Gastrocnemius medialis (tissue), 4 donors: ENCODE results near the gene PHLPP2. TPM values are rescaled to one million over a fixed set of nuclear protein-coding genes. Genes with fewer than 3 reads are reported as not detected.

Experiments used
- ATAC-seq, 2 donors: fragments of 150-250 bp; one replicate each; pipeline ENCODE4 v1.9.1; 2016
- DNase-seq, 2 donors: peaks; one replicate each; pipeline ENCODE4 v3.0.0-alpha.2; 2019
- H3K27ac ChIP-seq, 4 donors: fragments of 200-600 bp; sonication (generic); 1 replicate in 1 of 4; 2 replicates in 3 of 4; pipeline ENCODE4 v1.5.1; 2016 to 2018; ENCODE audit warnings: mild to moderate bottlenecking in 2 of 4, moderate library complexity in 1 of 4
- H3K27me3 ChIP-seq, 3 donors: fragments of 200-600 bp; sonication (generic) in 2 of 3; 1 replicate in 1 of 3; 2 replicates in 2 of 3; pipeline versions ENCODE4 v1.5.1 to v1.6.0; 2016 to 2019; ENCODE audit warnings: mild to moderate bottlenecking in 1 of 3, moderate library complexity in 1 of 3
- H3K36me3 ChIP-seq, 2 donors: fragments of 200-600 bp; sonication (generic) in 1 of 2; one replicate each; pipeline ENCODE4 v1.5.1; 2017 to 2018
- H3K4me1 ChIP-seq, 2 donors: fragments of 200-600 bp; sonication (generic) in 1 of 2; one replicate each; pipeline ENCODE4 v1.5.1; 2016 to 2017; ENCODE audit warnings: mild to moderate bottlenecking in 2 of 2
- H3K4me3 ChIP-seq, 4 donors: fragments of 200-600 bp; sonication (generic) in 3 of 4; 1 replicate in 1 of 4; 2 replicates in 3 of 4; pipeline ENCODE4 v1.5.1; 2016 to 2019; ENCODE audit warnings: mild to moderate bottlenecking in 2 of 4
- H3K9me3 ChIP-seq, 3 donors: fragments of 200-600 bp; sonication (generic) in 2 of 3; 1 replicate in 1 of 3; 2 replicates in 2 of 3; pipeline ENCODE4 v1.5.1; 2016 to 2019
- POLR2A ChIP-seq, 2 donors: fragments of 450-650 bp; IDR thresholded peaks; one replicate each; pipeline ENCODE4 v1.6.1; 2017; ENCODE audit warnings: antibody characterized with exemption in 2 of 2, mild to moderate bottlenecking in 2 of 2, moderate library complexity in 2 of 2
- in situ Hi-C, 4 donors: fragments of 200-750 bp; cut with MboI; loops; one replicate each; pipeline versions ENCODE4 v1.15.0 to v1.8.0; 2017; ENCODE audit warnings: low sequenced_read_pairs in 4 of 4
- intact Hi-C: fragments of 100-400 bp; cut with DNase I; formaldehyde crosslinking; loops from one replicate; pipeline ENCODE4 v1.15.1; 2023; ENCODE audit warnings: low total_unique reads
- total RNA-seq, 4 donors: library from RNA; depleted of rRNA; stranded (reverse); fragments of >200 nt; gene quantifications; one replicate each; pipeline versions ENCODE4 v1.1.0 to v1.2.3, GENCODE V29; 2016
- TF ChIP-seq, protein P1 (sequence below), 5 experiments: fragments of 450-650 bp in 3 of 5; fragments of 200-600 bp in 2 of 5; sonication (generic) in 2 of 5; IDR thresholded peaks in 4 of 5; conservative IDR thresholded peaks in 1 of 5; 1 replicate in 4 of 5; 2 replicates in 1 of 5; pipeline ENCODE4 v1.5.1; 2016 to 2019; ENCODE audit warnings: antibody characterized with exemption in 5 of 5, mild to moderate bottlenecking in 3 of 5, moderate library complexity in 3 of 5

The PHLPP2 gene
- total RNA-seq, 4 donors from 2014 or later: 4.5 to 9.1 (median 5.0) TPM

DNA sequence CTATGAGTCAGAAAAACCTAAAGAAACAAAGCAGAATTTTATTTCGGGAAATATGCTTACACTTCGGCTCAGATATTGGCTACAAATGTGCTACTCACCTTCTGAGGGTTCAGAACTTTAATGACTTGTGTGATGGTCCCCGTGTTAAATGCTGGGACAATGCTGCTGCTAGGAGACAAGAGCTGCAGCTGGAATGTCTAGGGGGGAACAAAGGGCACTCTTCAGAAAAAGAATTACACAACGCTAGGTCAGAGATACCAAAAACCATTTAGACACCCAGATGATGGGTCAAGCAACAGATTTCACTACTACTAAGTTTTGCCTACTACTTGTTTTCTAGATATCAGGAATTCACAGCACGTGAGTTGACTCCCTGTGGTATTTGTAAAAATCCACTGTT, 10.0 kb upstream of the PHLPP2 start:
- H3K36me3 ChIP-seq: peaks cover 3 to 81% of the 10 kb centered on the region in 2 donors
- in situ Hi-C loops: no loop called here
- ATAC-seq: no peak

DNA sequence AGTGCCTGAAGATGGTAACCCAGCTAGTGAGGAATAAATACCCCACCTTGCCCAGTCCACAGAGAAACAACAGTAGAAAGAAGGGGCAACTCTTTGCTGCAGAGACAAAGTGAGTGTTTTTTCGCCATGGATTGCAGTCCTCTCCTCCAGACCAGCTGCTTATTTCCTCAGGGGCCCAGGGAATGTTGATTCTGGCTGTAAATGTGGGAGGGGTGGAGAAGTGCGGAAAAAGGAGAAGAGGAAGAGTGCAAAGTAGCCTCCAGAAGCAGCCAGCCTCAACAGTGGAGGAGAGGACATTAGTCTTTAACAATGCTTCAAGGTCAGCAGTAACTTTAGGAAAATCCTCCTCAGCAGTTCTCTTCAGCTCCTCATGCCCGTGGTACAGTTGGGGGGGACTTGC, 8.1 kb upstream of the PHLPP2 start:
- ATAC-seq (no peak), DNase-seq (no peak)
- TF ChIP-seq, protein P1, sequence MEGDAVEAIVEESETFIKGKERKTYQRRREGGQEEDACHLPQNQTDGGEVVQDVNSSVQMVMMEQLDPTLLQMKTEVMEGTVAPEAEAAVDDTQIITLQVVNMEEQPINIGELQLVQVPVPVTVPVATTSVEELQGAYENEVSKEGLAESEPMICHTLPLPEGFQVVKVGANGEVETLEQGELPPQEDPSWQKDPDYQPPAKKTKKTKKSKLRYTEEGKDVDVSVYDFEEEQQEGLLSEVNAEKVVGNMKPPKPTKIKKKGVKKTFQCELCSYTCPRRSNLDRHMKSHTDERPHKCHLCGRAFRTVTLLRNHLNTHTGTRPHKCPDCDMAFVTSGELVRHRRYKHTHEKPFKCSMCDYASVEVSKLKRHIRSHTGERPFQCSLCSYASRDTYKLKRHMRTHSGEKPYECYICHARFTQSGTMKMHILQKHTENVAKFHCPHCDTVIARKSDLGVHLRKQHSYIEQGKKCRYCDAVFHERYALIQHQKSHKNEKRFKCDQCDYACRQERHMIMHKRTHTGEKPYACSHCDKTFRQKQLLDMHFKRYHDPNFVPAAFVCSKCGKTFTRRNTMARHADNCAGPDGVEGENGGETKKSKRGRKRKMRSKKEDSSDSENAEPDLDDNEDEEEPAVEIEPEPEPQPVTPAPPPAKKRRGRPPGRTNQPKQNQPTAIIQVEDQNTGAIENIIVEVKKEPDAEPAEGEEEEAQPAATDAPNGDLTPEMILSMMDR (IDR thresholded peaks at IDR 0.05 in 4 of 5, conservative IDR thresholded peaks at IDR 0.05 in 1 of 5): no peak
- no peak for TF ChIP-seq POLR2A (IDR thresholded peaks at IDR 0.05)
- Histone ChIP-seq H3K4me1 (peaks cover under 1 to 7% of the 10 kb centered on the region in 2 donors), H3K9me3 (no peaks in the 10 kb centered on the region), H3K4me3 (no peak overlapping the region), H3K27ac (peak overlapping the region in 1 of 4 donors; percentile 27), H3K36me3 (peaks cover 3 to 62% of the 10 kb centered on the region in 2 donors), H3K27me3 (no peaks in the 10 kb centered on the region)
- intact Hi-C loops (no loop called here), in situ Hi-C loops (no loop called here)

More for the DNA sequence above, 10.0 kb upstream of the PHLPP2 start:
- intact Hi-C loops: no loop called here
- no peaks in the 10 kb centered on the region for H3K27me3 ChIP-seq
- TF ChIP-seq, protein P1 (IDR thresholded peaks at IDR 0.05 in 4 of 5, conservative IDR thresholded peaks at IDR 0.05 in 1 of 5): no peak
- no peak for TF ChIP-seq POLR2A (IDR thresholded peaks at IDR 0.05)
- H3K4me1 ChIP-seq: peaks cover 0 to 7% of the 10 kb centered on the region in 2 donors
- DNase-seq: no peak
- H3K9me3 ChIP-seq: no peaks in the 10 kb centered on the region
- H3K4me3 ChIP-seq: no peak overlapping the region
- H3K27ac ChIP-seq: no peak overlapping the region

GRCh38 chr16:71727551-71728324, 3.2 kb upstream of the PHLPP2 start:
- H3K27me3 ChIP-seq: no peaks in the 10 kb centered on the region
- no peak for DNase-seq
- intact Hi-C loops (no loop called here), in situ Hi-C loops (no loop called here)
- H3K9me3 ChIP-seq: no peaks in the 10 kb centered on the region
- peaks cover 9 to 20% of the 10 kb centered on the region in 2 donors for H3K4me1 ChIP-seq
- TF ChIP-seq, protein P1 (IDR thresholded peaks at IDR 0.05 in 4 of 5, conservative IDR thresholded peaks at IDR 0.05 in 1 of 5): no peak
- TF ChIP-seq POLR2A (IDR thresholded peaks at IDR 0.05): no peak
- peaks cover 0 to 25% of the 10 kb centered on the region in 2 donors for H3K36me3 ChIP-seq
- no peak for ATAC-seq
- H3K27ac ChIP-seq: peak overlapping the region in 3 of 4 donors; percentile 10 to 61 (median 57)
- no peak overlapping the region for H3K4me3 ChIP-seq

GRCh38 chr16:71726476-71727315, 2.2 kb upstream of the PHLPP2 start:
- H3K27me3 ChIP-seq: no peaks in the 10 kb centered on the region
- ATAC-seq (no peak), DNase-seq (no peak)
- peaks cover 0 to 15% of the 10 kb centered on the region in 2 donors for H3K36me3 ChIP-seq
- no peaks in the 10 kb centered on the region for H3K9me3 ChIP-seq
- H3K4me1 ChIP-seq: peaks cover 11 to 27% of the 10 kb centered on the region in 2 donors
- in situ Hi-C loops (no loop called here), intact Hi-C loops (no loop called here)
- peak overlapping the region in 3 of 4 donors; percentile 10 to 61 (median 57) for H3K27ac ChIP-seq
- TF ChIP-seq, protein P1 (IDR thresholded peaks at IDR 0.05 in 4 of 5, conservative IDR thresholded peaks at IDR 0.05 in 1 of 5): no peak
- no peak for TF ChIP-seq POLR2A (IDR thresholded peaks at IDR 0.05)
- no peak overlapping the region for H3K4me3 ChIP-seq
